GM04504 (cell line): ENCODE data around the gene OTOS.

Experiments
- DNase-seq: peaks from one replicate; pipeline ENCODE4 v3.0.0-alpha.2; 2012; ENCODE audit warnings: low read depth

The OTOS gene

GRCh38 chr2:240167588-240167880 lies 27.1 kb upstream of the OTOS start:
- no peak for DNase-seq

DNA sequence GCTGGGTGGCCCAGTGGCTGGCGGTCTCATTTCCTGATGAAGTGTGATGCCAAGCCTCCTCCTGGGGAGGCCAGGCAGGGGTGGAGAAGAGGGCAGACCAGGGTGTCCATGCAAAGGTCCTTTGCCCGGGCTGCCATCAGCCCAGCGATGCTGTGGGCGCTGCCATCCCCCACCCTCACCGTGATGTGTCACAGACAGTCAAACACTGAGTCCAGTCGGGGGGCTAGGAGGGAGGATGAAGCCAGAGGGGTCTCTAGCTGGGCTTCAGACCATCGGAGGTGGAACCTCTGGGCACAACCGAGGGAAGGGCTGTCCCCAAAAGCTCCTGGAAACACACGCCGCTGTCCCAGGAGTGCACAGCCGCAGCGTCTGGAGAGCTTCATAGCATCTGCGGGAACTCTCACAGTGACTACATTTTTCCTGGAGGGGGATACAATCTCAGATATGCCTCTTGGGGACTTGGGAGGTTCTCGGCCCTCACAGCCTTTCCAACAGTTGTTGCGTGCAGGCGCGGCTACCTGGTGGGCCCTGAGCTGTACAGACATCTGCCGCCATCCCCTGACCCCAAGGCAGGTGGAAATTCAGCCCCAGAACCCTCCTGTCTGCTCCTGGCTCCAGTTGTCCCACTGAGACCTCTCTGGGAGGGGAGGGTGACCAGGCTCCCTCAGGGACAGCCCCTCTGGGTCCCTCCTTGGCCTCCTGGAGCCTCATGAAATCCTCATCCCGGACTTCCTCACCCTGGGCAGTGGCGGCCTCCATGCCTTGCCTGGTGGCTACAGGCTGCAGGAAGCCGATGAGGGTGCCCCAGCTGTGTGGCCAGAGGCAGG lies 26.5 kb upstream of the OTOS start:
- no peak for DNase-seq

GRCh38 chr2:240166191-240166590 lies 25.7 kb upstream of the OTOS start:
- no peak for DNase-seq

- DNase-seq = no peak
Observed at GRCh38 chr2:240165661-240166060, 25.2 kb upstream of the OTOS start.

DNA sequence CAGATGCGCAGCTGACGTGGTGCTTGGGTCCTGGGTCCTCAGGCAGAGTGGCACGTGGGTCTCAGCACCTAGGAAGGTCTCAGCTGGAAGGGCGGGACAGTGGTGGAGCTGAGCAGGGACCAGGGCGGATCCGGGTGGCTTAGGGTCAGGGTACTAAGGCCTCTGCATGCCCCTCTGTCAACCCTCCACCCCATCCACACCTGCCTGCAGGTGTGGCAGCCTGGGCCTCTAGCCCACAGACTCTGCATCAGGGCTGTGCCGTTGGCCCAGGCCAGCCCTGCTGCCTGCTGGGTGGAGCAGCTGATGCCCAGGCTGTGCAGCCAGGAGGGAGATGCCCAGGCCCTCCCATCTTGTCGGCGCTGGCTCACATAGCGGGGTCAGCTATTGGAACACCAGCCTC lies 24.6 kb upstream of the OTOS start:
- no peak for DNase-seq

DNA sequence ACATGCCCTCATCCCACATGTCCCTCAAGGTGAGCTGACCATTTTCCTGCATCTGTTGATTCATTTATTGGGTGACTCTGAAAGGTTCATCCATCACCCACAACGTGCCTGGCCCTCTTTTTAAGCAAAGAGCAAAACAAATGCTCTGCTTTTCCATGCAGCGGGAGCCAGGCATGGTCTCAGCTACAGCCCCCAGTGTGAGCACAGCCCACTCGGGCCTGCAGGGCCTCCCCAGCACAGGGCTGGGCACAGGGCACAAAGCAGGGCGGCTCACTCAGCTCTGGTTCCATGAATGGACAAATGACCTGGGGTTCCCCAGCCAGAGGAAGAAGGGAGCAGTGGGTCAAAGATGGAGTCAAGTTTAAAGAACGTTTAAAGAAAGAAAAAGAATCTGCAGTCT lies 24.1 kb upstream of the OTOS start:
- DNase-seq = no peak

DNA sequence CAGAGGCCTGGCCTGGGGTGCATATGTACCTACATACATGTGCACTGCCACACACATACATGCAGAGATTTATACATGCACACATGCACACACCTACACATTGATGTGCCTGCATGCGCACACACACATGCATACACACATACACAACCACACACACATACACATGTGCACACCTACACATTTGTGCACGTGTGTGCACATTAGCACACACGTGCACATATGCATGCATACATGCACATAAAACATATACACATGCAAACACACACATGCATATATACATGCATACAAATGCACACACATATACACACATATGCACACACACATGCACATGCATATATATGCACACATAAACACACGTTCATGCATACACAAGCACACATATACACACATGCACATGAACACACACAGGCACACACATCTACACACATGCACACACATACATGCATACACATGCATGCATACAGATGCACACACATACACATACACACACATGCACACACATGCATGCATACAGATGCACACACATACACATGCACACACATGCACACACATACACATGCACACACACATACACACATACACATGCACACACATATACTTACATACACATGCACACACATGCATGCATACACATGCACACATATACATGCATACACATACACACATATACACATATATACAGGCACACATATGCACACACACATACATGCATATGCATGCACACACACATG lies 23.6 kb upstream of the OTOS start:
- DNase-seq = no peak

GRCh38 chr2:240162939-240163714 lies 22.7 kb upstream of the OTOS start:
- no peak for DNase-seq

- no peak for DNase-seq
Observed at GRCh38 chr2:240162531-240162930, 22.1 kb upstream of the OTOS start.

DNA sequence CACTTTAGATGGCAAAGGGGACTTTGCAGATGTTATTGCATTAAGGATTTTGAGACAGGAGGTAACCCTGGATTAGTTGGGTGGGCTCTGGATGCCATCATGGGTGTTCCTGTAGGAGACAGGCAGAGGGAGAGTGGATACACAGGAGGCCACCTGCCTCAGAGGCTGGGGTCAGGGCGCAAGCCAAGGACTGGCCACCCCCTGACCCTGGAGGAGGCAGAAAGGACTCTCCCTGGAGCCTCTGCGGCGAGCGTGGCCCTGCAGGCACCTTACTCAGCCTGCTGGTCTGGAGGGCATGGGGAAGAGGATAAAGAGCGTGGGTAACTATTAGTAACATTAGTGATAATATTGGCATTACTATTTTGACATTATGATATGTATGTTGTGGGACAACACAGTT lies 21.6 kb upstream of the OTOS start:
- no peak for DNase-seq

DNA sequence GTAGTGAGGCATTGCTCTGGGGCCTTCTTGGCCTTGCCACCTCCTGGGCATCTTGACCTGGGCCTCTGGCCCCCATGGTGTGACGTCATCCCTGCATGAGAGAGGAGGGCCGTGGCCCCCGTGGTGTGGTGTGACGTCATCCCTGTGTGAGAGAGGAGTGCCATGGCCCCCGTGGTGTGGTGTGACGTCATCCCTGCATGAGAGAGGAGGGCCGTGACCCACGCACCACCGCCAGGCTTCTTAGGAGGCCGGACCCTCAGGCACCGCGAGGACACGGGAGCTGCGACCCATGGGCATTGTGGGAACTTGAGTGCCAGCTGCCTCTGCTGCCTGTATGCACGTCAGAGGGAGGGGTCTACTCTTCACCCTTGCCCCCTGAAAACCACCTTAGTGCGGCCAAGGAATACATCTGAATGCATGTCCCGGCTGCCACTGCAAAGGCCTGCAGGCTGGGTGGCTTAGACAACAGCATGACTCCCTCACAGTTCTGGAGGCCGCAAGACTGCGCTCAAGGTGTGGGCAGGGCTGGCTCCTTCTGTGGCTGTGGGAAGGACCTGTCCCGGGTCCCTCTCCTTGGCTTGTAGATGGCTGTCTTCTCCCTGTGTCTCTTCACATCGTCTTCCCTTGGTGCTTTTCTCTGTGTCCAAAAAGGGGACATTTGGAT lies 20.8 kb upstream of the OTOS start:
- DNase-seq = no peak

- no peak for DNase-seq
Observed at GRCh38 chr2:240160291-240161086, 20.0 kb upstream of the OTOS start.

DNA sequence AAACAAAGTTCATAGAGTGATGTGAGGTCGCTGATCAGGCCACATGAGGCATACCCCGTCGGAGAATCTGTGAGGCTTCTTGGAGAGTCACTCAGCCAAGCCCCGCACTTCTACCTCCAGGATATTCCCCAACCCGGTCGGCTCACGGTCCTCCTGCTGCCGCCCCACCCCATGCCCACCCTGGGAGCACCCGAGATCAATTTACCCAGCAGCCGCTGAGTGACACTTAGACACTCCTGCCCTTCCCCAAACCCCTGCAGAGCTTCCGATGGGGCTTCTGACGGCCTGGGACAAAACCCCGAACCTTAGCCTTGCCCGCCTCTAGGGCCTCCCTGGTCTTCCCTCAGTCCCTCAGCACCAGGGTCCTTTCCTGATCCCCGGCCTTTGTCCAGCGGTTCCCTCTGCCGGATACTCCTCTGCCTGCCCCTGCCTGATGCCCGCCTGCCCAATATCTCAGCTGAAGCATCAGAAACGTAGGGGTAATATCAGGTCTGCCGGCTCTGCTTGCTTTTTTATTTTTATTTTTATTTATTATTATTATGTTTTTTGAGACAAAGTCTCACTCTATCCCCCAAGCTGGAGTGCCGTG lies 18.9 kb upstream of the OTOS start:
- DNase-seq = no peak

DNA sequence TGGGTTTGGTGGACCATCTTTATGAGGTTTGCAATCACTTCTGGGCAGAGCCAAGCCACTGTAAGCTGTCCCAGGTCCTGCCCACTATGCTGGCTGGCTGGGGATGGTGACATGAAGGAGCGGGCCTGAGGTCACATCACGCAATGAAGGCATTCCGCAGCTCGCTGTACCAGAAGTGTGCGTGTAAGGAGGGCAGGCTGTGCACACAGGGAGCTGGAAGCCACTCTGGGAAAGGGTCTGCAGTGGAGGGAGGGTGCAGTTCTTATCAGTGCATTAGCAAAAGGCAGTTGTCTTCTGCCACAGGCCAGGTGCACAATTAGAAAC lies 16.7 kb upstream of the OTOS start:
- no peak for DNase-seq

GRCh38 chr2:240156435-240157146 lies 16.1 kb upstream of the OTOS start:
- DNase-seq = no peak

- DNase-seq = no peak
Observed at GRCh38 chr2:240155745-240156390, 15.4 kb upstream of the OTOS start.

- DNase-seq = no peak
Observed at GRCh38 chr2:240155048-240155744, 14.7 kb upstream of the OTOS start.

GRCh38 chr2:240154606-240155005 lies 14.1 kb upstream of the OTOS start:
- DNase-seq = no peak

- no peak for DNase-seq
Observed at GRCh38 chr2:240153418-240153817, 13.0 kb upstream of the OTOS start.
